GM12864 (cell line): ENCODE results near the gene KLF7.

ENCODE experiments used
- DNase-seq: peaks from one replicate; pipeline ENCODE4 v3.0.0-alpha.2; 2011; ENCODE audit warnings: low read depth
- H3K4me3 ChIP-seq: 2 replicates; pipeline ENCODE4 v1.5.1; 2011; ENCODE audit warnings: mild to moderate bottlenecking, low read depth, low read length, control low read depth
- TF ChIP-seq, protein P1 (sequence below): IDR thresholded peaks from 2 replicates; pipeline ENCODE4 v1.5.1; 2011; ENCODE audit warnings: low read depth, mild to moderate bottlenecking, moderate library complexity, low read length, control low read depth, inconsistent platforms; ENCODE audit errors: missing control alignments

The KLF7 gene

GRCh38 chr2:207061181-207061580 is 104.6 kb downstream of the KLF7 start:
- no peak overlapping the region for H3K4me3 ChIP-seq
- TF ChIP-seq, protein P1, sequence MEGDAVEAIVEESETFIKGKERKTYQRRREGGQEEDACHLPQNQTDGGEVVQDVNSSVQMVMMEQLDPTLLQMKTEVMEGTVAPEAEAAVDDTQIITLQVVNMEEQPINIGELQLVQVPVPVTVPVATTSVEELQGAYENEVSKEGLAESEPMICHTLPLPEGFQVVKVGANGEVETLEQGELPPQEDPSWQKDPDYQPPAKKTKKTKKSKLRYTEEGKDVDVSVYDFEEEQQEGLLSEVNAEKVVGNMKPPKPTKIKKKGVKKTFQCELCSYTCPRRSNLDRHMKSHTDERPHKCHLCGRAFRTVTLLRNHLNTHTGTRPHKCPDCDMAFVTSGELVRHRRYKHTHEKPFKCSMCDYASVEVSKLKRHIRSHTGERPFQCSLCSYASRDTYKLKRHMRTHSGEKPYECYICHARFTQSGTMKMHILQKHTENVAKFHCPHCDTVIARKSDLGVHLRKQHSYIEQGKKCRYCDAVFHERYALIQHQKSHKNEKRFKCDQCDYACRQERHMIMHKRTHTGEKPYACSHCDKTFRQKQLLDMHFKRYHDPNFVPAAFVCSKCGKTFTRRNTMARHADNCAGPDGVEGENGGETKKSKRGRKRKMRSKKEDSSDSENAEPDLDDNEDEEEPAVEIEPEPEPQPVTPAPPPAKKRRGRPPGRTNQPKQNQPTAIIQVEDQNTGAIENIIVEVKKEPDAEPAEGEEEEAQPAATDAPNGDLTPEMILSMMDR, result no peak
- DNase-seq, result no peak

GRCh38 chr2:207055257-207055656 is 110.5 kb downstream of the KLF7 start:
- H3K4me3 ChIP-seq, result no peak overlapping the region
- no peak for DNase-seq
- TF ChIP-seq, protein P1, result no peak

GRCh38 chr2:207054521-207054920 is 111.2 kb downstream of the KLF7 start:
- no peak for DNase-seq
- no peak overlapping the region for H3K4me3 ChIP-seq
- TF ChIP-seq, protein P1, result no peak

DNA sequence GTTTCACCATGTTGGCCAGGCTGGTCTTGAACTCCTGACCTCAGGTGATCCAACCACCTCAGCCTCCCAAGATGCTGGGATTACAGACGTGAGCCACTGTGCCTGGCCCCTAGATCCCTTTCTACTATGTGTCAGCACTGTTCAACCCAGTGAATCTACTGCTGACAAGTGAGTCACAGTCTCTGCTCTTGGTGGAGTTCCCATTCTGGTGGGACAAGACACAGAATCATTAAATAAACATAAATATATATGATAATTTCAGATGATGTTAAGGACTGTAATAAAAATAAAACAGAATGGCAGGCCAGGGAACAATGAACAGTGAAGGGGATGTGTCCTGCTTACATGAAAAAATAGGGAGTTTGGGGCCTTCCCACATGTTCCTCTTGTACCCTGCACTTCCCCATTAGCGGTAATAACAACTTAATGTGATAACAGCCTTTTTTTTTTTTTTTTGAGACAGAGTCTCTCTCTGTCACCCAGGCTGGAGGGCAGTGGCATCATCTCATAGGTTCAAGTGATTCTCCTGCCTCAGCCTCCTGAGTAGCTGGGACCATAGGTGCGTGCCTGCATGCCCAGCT is 114.3 kb downstream of the KLF7 start:
- TF ChIP-seq, protein P1, result no peak
- DNase-seq, result no peak
- H3K4me3 ChIP-seq, result no peak overlapping the region

DNA sequence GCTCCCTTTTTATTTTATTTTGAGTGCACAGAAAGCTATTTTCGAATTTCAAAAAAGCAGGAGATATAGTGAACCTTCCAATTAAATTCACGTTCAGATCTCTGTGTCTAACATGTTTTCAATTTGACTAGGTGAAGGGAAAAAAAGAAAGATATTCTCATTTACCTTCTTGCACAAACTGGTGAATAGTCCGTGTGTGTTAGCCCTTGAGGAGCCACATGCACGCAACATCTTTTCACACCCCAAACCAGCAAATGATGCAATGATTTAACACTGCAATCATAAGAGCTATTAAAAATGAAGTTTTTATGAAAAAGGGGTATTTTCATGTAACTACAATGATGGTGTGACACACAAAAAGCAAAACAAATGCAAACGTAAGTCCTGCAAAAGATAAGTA is 116.6 kb downstream of the KLF7 start:
- TF ChIP-seq, protein P1, result no peak
- H3K4me3 ChIP-seq, result no peak overlapping the region

GRCh38 chr2:207048416-207048815 is 117.3 kb downstream of the KLF7 start:
- TF ChIP-seq, protein P1, result no peak
- DNase-seq, result no peak
- no peak overlapping the region for H3K4me3 ChIP-seq

More for the DNA sequence above, 116.6 kb downstream of the KLF7 start:
- DNase-seq, result no peak

DNA sequence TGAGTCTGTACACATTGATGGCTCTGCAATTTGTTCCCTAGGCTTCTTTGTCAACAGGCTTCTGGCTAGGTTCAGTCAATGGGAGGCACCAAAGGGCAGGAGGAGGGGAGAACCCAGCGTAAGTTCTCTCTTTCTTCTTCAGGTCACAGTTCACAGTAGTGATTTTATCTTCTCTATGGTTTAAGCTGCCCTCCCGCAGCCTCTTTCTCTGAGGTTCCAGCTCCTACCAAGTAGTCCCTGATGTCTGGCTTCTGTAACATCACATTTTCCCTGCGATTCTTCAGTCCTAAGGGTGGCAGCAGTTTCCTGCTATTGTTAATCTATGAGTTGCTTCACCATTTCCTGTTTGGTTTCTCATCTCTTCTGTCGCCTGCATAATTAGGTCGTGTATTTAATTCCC is 119.0 kb downstream of the KLF7 start:
- no peak for DNase-seq
- TF ChIP-seq, protein P1, result no peak
- no peak overlapping the region for H3K4me3 ChIP-seq
